Diencephalon (tissue), 1 donor: ENCODE data around the gene ARG2. TPM values are rescaled to one million over a fixed set of nuclear protein-coding genes. Genes with fewer than 3 reads are reported as not detected.

Experiments
- small RNA-seq: library from RNA; depleted of rRNA; stranded (forward); fragments of <200 nt; gene quantifications from one replicate; pipeline ENCODE3, GENCODE V24; 2014
- total RNA-seq: library from RNA; depleted of rRNA; stranded (reverse); fragments of >200 nt; gene quantifications from one replicate; pipeline ENCODE4 v1.2.3, GENCODE V29; 2014

Gene ARG2
- total RNA-seq = 57.4 TPM

DNA sequence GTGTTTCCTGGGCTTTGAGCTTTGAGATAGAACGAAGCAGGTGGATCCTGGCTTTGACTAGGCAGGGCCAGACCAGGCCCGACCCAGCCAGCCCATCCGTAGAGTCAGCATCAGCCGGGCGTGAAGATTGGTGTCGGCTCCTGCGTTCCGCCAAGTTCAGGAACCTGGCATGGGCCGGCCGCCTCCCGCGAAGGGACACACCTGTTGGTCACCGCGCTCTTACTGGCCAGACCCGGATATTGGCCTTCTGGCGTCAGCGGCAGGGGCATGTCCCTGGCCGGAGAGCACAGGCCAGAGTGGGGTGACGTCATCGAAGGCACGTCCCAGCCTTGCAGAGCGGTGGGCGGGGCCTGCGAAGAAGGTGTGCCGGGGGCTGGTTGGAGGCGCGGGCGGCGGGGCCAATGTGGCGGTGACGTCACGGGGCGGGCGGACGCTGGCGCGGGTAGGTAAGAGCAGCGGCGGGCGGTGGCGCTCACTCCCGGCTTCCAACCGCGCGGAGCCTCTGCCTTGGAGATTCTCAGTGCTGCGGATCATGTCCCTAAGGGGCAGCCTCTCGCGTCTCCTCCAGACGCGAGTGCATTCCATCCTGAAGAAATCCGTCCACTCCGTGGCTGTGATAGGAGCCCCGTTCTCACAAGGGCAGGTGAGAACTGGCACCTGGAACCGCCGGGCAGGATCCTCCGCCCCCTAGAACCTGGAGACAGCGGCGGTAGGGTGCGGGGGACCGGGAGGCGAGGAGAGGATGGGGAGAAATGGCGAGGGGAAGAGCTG lies at the start of gene ARG2:
TSS of gene ARG2 (plus strand) at position 475 of the 771 bp plus-strand sequence. CDS start at position 533, 58 bp downstream.

DNA sequence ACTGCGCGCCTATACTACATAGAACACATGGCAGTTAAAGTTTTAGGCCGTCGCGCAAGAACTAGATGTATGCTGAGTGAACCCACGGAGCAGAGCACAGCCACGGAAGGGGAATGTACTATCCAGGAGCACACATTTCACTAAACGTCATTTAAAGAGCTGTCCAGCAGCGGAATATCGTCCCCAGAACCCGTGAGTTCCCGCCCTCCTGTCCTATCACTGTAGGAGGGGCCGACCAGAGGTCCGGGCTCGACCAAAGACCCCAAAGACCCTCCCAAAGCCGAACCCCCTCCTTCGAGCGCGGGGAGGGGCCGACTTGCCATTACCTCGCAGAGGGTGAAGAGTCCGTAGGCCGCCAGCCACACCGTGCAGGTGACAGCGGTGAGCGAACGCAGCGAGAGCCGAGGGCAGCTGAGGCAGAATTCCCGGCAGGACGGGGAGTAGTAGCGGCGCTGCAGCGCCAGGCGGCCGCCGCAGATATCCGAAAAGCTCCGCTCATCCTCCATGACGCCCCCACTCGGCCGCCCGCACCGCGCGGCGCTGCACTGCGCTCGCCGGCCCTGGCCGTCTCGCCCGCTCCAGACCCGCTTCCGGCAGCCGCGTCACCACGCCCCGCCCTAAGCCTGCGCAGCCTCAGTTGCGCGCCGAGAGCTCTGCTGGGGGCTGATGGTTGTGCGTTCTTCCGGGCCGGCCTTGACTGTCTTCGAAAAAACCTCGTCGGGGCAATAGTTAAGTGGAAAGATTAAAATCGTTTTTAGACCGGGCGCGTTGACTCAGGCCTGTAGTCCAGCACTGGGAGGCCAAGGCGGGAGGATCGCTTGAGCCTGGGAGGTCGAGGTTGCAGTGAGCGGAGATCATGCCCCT lies 19.8 kb upstream of the ARG2 start, which contains the start of gene PIGH:
TSS of gene PIGH (minus strand) at position 571 of the 864 bp plus-strand sequence. CDS start at position 506, 65 bp downstream.

DNA sequence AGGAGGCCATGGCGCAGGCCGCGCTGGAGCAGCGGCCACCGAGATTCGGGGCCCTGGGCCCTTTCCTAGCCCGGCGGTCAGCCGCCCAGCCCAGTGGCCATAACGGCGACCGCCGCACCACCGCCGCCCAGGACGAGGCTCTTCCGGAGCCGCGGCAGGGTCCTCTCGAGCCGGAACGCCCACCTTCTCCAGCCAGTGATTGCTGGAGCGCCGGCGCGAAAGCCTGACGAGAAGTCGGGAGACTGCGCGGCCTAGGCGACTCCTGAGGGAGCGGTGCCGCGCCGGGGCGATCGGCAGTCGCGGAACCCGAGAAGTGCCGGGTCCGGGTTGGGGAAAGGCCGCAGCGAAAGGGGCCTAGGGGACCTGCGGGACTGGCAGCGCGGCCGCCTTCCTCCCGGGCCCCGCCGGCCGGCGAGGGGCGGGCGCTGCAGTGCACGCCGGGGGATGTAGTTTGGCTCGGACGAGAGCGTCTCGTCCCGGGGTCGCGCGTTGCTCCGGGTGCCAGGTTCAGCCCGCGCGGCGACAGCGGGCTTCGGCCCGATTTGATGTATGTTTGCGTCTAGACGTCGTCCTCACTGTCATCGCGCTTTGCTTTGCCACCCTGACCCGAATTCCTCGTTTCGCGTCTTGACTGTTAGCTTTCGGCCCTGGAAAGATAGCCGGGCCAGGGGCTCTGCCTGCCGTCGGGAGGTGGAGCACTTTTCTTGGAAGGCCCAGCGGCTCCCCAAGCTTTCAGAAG lies 54.9 kb downstream of the ARG2 start, which contains the start of gene VTI1B:
TSS of gene VTI1B (minus strand) at position 153 of the 739 bp plus-strand sequence. CDS start at position 10, 143 bp downstream.

DNA sequence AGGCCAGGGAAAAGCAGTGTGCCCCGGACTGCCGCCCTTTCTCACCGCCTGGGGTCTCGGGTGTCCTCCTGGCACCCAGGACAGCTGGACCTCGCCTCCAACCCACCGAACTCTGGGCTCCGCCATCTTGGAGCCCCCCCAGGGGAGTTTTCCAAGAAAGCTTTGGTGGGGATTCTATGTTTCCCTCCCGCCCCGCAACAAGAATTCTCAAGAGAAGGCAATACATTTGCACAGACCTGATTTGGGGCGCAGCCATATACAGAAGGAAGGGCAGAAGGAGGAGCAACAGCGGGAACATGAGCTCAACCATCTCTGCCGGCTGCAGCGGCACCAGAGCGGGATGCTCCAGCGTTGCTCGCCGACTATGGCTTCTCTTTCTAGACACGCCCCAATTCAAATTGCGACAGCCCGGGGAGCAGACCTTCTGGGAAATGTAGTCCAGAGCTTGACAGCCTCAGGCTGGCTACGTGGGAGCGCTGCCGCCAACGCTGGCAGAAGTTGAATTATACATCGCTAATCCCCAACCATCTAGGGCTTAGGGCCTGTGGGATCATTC lies 75.8 kb downstream of the ARG2 start, which contains the start of gene RDH11:
TSS of gene RDH11 (minus strand) at position 371 of the 556 bp plus-strand sequence. CDS start at position 310, 61 bp downstream.

Small RNA genes lying within 50 kb of the gene (small RNA-seq; reads per million reads assigned to genes)
- gene AL132640.3 = not detected
- gene RF00019 = not detected
- not detected for gene RNA5SP386

Other genes with a start within 250 kb of the ARG2 start
- 0.69 TPM for gene PLEK2, start 207.8 kb upstream of the ARG2 start, total RNA-seq
- 35.1 TPM for gene TMEM229B, start 131.2 kb upstream of the ARG2 start, total RNA-seq
- 11.3 TPM for gene PLEKHH1, start 86.6 kb upstream of the ARG2 start, total RNA-seq
- 36.4 TPM for gene PIGH, start 19.7 kb upstream of the ARG2 start, total RNA-seq
- 57.0 TPM for gene VTI1B, start 54.7 kb downstream of the ARG2 start, total RNA-seq
- 133 TPM for gene RDH11, start 75.8 kb downstream of the ARG2 start, total RNA-seq
- 1.8 TPM for gene RDH12, start 82.0 kb downstream of the ARG2 start, total RNA-seq
- gene ZFYVE26, start 196.7 kb downstream of the ARG2 start, total RNA-seq = 20.1 TPM
- gene RAD51B, start 199.9 kb downstream of the ARG2 start, total RNA-seq = 12.2 TPM